HG02610 (cell line): ENCODE results near the gene ALK.

ENCODE experiments used
- ATAC-seq: cut with Tn5 transposase; IDR thresholded peaks from one replicate; pipeline ENCODE4 v1.9.1; 2021; ENCODE audit warnings: mild to moderate bottlenecking, moderate library complexity; ENCODE audit not compliant: unreplicated experiment

ALK gene

DNA sequence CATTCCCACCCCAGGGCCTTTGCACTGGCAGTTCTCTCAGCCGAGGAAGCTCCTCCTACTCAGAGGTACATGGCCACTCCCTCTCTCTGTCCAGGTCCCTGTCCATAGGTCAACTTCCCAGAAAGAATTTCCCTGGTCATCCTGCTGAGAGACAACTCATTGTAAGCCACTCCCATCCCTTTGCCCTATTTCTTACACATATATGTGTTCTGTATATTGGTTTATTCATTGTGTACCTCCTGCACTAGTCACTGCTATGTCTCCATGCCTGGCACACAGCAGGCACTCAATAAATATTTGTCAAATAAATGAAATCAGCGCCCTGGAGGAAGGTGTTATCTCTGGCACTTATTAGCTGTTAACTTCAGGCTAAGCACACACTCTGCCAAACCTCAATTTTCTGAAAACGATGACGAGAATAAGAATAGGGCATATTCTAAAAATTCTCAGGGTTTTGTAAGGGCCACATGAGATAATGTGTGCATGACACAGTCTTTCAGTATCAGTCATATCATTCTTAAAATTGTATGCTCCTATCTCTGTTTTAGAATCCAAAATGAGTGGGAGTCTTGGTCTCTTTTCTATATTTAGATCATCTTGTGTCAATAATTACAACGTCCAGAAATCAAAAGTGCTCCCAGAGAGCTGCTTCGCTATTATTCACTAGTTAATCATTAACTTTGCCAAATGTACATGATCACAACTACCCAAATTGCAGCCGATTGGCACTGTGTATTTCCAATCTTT is 198.0 kb downstream of the ALK start:
- ATAC-seq: peak; percentile 85

DNA sequence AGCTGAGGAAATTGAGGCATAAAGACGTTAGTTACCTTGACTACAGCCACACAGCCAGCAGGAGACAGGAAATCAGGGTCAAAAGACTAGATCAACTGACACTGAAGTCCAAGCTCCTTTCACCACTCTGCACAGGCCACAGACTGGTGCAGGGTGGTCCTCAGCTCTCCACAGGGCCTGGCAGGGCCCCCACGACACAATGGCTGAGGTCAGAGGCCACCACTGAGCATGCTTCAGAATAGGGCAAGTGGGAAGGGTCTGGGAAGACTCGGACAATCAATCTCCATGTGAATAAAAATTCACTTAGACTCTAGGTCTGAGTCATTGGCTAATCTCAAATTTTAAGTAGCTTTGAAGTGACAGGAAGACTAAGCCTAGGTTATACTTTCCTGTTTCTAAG is 201.7 kb downstream of the ALK start:
- ATAC-seq: no peak

DNA sequence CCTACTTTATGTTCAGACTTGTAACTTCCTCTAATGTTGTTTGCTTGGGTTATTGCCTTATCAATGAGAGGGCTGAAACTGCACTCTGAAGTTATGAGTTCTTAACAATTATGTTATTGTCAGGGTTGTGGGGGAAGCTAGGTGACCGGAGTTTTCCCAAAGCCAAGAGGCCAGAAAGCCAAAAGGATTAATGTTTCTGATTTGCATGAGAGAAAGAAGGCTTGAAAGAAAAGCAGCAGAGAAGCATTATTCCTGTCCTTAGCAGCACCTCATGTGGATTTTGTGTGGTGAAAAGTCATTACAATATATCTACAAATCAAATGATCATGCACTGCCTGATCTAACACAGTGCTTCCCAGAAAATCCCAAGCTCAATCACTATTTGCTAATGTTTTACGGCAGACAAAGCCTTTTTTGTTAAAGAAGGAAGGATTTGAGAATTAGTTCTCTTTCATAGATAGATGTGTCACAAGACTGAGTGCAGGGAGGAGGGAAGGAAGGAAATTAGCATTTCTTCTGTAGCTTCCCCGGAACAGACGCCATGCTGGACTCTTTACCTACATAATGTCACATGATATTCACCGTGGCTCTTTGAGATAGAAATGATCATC is 203.2 kb downstream of the ALK start:
- ATAC-seq: no peak

DNA sequence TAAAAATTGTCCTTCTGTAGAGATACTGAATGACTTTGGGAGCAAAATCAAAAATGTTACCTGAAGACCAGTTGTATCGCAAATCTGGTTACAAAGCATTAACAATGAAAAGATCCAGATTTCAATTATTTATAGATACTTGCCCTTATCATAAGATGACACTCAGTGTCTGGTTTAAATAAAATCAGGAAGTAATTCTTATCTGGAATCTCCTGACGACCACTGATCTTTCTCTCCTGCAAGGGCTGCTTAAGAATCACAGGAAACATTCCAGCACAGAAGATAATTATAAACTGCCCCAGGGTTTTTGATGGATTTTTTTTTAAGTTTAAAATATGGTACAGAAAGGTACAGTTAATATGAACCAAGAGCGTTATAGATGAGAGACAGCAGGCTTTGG is 205.7 kb downstream of the ALK start:
- ATAC-seq: no peak

DNA sequence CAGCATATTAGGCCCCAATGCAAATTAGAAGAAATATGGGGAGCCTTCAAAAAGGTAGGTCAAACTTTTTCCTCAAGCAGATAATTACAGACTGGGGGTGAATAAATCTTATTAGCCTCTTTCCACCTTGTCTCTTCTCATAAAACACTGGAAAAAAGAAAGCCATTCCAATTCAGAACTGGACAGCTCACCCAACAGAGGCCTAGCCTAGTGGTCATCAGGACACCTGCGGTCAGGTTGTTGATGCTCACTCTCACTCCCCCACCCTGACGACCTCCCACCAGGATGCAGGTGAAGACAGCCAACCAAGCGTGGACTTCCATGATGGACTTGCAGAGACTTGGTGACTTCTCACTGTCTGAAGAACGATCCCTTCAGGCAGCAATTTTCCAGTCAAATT is 207.1 kb downstream of the ALK start:
- ATAC-seq: no peak

DNA sequence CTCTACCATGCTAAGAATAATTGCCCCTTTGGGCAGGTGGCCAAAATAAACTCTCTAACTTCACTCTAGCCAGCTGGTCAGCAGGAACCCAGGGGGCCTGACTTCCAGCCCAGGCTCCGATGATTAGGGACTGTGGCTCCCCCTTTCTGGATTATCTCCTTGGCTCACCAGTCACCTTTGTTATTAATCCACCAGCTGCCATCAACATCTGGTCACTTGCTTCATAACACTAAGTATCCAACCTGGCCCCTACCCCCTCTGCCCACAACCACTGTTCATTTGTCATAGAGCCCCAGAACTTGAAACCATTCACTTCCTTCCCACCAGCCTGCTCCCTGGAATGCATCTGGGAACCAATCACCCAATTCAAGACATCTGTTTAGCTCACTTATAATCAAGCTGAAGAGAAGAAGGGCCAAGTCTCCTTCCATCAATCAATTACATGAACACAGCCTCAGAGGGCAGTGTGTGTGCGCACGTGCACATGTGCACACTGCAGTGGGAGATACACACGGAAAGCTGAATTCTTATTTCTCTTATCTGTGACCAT is 215.1 kb downstream of the ALK start:
- ATAC-seq: no peak

DNA sequence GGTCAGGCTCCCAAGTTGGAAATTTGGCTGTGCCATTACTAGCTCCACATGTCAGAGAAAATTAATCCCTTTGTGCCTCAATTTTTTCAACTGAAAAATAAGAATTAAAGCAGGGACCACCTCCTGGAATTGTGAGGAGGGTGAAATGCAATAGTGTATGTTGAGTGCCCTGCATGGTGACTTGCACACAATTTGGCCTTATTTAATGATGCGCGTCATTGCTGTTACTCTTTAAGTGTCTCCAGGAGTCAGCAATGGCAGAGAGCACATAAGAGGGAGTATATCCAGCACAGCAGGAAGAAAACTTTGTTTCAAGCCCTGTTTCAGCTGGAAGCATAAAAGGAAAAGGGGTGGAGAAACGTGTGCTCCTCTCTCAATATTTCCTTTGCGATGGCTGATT is 215.8 kb downstream of the ALK start:
- no peak for ATAC-seq

DNA sequence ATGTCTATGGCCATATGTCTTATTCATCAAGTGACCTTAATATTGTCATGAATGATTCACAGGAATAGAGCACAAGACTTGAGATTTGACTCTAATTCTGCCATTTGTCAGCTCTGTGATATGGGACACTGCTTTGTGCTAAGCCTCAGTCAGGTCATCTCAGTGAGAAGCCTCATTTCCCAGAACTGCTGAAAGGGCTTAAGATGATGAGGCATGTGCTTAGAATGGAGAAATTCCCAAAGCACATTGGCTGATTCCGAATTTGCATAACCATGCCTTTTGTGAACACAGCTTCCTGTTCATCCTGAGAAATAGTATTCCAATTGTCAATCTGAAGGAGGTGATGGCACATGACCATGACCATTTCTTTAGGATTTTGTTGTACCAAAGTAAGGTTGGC is 218.1 kb downstream of the ALK start:
- ATAC-seq: no peak

DNA sequence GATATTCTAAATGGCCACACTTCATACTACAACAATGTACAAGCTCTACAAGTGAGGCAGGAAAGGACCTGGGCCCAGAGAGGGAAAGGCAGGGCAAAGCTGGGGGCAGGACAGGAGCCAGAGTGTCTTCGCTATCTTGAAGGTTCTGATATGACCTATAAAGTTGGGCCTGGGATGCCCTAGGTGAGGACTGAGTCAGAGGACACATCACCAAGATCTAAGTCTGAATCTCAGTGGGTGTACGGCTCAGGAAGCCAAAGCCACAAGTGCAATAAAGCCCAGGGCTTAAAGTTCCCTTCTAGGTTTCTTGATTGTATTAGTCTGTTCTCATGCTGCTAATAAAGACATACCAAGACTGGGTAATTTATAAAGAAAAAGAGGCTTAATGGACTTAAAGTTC is 219.1 kb downstream of the ALK start:
- ATAC-seq: no peak

DNA sequence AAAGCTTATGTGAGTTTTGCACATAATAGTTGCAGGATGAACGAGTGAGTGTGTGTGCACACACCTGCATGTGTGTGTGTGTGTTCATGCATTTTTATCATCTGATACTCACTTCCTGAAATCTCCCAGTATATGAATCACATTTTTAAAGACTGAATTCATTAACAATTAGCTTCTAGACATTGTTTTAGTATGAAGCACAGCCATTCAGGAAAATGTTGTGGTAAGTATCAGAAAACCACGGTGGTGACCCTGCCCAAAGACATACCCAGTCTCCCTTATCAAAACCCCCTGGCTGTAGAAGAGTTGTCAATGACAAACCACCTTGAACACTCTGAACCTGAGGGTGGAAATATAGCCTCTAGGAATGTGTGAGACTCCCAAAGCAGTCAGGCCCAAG is 220.8 kb downstream of the ALK start:
- ATAC-seq: no peak

DNA sequence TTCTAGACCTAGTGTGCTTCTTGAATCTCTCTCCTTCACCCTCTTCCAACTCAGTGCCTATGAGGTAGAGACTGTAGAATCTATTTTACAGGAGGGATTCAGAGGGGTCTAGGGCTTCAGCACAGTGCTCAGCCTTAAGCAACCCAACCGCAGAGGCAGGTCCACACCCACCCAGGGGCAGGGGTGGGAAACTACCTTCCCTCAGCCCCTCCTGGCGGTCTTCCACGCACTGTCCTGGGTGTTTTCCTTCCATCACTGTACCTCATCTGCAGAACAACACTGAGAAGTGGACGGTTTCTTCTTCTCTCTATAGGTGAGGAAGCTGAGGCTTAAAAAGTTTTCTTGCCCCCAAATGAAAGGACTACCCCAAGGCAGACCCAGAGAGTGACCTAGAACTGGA is 222.3 kb downstream of the ALK start:
- no peak for ATAC-seq

DNA sequence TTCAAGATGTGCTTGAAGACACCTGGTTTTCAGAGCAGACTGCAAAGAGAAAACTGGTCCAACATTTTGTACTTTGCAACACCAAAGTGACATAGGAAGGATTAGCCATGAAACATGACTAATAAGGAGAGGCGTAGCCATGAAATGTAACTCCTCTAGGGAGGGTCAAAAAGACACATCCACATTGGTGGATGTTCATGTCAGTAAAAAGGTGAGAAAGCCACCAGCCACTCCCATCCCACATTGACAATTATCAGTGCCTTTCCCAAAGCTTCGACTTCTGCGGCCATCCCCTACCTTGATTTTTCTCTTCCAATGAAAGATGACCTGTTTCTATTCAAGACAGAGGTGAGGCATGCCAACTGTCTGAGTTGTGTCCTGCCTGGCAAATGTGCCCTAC is 223.2 kb downstream of the ALK start:
- ATAC-seq: no peak

DNA sequence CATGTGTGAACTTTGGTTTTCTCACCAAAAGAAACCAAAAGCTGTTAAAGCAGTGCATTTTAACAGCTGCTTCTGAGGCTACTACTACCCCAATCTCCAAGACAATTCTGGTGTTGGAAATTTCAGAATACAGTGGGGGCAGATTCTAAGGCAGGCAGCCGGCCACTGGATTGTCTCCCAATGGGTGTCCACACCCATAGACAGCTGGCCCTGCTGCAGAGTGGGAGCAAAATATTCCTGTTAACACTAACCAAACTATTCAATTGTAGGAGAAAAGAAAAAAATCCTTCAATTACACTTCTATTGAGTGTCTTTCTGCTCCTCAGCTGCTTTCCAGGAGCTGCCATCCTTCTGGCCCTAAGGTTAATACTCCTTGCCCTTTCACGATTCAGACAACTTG is 223.7 kb downstream of the ALK start:
- no peak for ATAC-seq

DNA sequence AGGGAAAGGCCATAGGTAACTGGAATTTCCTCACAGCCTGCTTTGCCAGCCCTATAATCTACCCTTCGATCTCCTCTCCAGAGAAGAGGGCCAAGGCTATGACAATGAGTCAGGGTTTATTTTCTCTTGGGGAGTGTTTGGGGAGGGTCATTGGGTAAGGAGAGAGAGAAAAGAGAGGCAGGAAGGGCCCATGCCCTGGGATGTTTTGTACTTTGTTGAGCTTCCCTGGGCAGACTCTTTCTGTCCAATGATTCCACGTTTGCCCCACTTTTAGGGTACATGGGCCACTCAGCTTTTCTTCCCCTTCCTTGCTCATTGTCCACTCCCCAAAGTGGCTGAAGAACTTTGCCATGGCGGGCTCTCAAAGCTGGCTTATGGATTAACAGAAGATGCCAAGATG is 224.2 kb downstream of the ALK start:
- no peak for ATAC-seq

DNA sequence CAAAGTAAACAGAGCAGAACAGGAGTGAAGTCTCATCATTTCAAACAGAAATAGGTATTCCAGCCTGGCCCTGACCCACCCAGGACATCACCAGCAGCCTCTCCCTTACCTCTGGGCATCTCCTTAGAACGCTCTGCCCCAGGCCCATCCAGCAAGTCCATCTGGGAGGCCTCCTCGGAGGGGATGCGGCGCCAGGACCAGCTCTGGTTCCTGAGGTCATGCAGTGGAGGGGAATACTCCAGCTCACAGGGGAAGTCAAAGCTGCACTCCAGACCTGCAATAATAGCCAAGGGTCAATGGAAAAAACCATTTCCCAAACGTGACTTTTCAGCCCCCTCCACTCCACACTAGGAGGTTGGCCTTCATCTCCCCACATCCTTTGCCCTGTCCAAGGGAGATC is 226.6 kb downstream of the ALK start:
- ATAC-seq: no peak

DNA sequence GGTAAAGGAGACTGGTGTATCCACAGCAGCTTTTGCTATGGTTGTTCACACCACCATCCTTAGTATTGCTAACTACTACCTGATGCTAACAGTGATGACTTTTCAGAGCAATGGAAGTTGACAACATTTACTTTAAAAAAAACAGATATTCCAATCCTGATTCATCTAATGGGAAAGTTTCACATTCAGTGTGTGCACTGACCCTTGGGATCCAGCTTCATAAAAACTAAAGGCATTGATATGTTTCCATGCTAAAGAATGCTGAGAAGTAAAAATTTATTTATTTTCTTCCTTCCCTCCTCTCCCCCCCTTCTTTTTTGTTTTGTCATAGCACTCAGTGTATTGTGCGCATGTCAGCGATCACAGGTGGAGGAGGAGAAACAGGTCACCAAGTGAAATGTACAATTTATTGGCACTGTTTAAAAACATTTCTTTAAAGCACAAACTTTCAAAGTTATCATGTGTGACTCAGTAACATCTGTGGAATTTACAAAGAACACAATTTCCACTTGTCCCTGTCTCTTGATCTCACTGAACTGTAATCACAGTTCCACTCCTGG is 229.9 kb downstream of the ALK start:
- ATAC-seq: no peak

DNA sequence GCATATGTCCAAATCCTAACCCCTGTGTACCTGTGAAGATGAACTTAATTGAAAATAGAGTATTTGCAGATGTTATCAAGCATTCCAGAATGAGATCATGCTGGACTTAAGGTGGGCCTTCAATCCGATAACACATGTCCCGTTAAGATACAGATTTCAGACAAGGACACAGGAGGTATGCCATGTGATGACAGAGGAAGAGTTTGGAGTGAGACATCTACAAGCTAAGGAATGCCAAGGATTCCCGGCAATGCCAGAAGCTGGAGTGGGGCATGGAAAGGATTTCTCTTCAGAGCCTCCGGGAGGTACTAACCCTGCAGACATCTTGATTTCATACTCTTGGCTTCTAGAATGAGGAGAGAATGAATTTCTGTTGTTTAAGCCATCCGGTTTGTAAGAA is 231.7 kb downstream of the ALK start:
- no peak for ATAC-seq

DNA sequence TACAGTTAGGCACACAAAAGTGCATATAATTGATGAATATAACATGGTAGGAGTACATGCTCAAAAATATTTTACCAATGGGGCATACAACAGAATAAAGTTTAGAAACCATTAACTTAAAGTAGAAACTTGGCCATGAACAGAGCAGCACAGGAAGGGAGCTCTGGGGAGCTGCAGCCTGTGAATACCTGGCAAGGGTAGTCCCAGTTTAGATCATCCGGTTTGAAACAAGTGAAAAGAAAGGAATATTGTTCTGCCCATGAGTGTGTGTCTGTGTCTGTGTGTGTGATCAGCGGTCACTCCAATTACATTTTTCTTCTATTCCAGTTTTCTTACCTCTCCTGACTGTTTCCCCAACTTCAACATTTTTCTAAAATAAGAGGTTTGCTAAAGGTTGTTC is 233.0 kb downstream of the ALK start:
- ATAC-seq: no peak

DNA sequence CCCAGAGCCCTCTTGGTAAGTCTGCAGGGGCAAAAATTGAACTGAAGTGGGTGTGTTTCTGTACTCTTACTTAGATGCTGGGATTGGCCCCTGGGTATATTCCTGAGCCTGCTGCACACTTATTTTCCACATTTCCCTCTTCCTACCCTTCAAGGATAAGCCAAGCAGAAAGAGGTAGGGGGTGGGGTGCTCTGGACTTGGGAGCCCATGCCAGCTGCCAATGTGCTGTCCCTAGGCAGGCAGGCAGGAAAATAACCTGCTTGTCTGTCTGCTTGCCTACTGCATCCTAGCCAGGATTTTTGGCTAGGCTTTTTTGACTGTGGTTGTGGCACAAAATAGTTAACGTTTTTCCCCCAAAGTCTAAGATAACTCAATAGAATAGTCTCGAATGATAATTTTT is 234.3 kb downstream of the ALK start:
- no peak for ATAC-seq

DNA sequence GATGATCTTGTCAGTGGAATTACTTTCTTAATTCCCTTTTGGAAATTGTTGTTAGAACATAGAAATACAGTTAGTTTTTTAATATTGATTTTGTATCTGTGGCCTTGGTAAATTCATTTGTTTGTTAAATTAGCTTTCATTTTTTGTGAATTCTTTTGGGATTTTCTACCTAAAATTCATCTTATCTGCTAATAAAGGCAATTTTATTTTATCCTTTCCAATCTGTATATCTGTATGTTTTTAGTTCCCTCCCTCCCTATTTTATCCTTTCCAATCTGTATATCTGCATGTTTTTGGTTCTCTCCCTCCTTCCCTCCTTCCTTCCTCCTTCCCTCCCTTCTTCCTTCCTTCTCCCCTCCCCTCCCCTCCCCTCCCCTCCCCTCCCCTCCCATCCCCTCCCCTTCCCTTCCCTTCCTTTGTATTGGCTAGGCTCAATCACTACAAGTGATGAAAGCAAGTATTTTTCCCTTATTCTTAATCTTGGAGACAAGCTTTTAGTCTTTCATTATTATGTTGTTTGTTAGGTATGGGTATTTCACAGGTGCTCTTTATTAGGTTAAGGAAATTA is 244.4 kb downstream of the ALK start:
- no peak for ATAC-seq

DNA sequence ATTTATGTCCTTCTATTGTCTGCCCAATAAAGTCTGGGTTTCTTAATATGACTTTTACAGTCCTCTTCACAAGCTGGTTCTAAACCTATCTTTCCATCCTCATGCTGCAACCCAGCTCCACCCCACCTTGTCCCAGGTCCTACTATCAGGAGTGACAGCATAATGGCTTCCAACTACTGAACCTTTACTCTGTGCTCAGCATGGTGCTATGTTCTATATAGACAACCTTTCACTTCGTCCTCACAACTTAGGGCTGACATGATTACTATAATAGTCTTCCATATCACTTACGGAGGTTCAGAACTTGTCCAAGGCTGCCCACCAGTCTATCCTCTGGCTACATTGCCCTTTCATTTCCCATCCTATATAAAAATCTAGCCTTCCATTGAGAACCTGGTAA is 256.8 kb downstream of the ALK start:
- ATAC-seq: no peak

DNA sequence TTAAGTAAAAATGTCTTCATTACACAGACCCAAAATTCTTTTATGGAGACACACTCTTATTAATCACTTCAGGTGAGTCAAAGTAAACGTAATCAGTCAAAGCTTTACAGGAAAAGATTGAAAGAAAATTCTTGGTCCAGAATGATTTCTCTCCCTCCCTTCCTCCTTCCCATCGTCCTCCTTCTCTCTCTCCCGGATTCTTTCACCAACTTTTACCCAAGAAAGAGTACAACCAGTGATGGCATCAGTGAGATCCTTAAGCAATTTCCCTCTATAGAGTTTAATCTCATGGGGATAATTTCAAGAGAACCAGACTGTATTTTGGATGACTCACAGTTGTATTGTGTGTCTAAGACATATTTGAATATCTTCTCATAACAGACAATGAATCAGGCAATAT is 258.1 kb downstream of the ALK start:
- ATAC-seq: no peak
